HPDE6-E6E7 (cell line): ENCODE measurements around the gene RNF217.
"Not testable (repeated sequence)": the region's sequence is repeated elsewhere in the genome, so short reads cannot be mapped to it uniquely, and the experiment has no call there.

Experiments used
- DNase-seq: peaks from one replicate; pipeline ENCODE4 v3.0.0; 2011; ENCODE audit warnings: missing footprints; ENCODE audit errors: extremely low spot score

RNF217 gene

GRCh38 chr6:125124049-125124669 lies 161.9 kb downstream of the RNF217 start:
- DNase-seq: no peak

GRCh38 chr6:125125856-125126255 lies 163.6 kb downstream of the RNF217 start:
- not testable (repeated sequence) for DNase-seq

- DNase-seq: no peak
Measured at GRCh38 chr6:125129354-125129753, 167.1 kb downstream of the RNF217 start.

- no peak for DNase-seq
Measured at GRCh38 chr6:125132058-125132457, 169.8 kb downstream of the RNF217 start.

- no peak for DNase-seq
Measured at GRCh38 chr6:125136378-125136777, 174.1 kb downstream of the RNF217 start.

- no peak for DNase-seq
Measured at GRCh38 chr6:125138083-125138482, 175.8 kb downstream of the RNF217 start.

GRCh38 chr6:125140808-125141207 lies 178.6 kb downstream of the RNF217 start:
- DNase-seq: no peak
